ENCODE measurements around the gene THRAP3.

Gene THRAP3

DNA sequence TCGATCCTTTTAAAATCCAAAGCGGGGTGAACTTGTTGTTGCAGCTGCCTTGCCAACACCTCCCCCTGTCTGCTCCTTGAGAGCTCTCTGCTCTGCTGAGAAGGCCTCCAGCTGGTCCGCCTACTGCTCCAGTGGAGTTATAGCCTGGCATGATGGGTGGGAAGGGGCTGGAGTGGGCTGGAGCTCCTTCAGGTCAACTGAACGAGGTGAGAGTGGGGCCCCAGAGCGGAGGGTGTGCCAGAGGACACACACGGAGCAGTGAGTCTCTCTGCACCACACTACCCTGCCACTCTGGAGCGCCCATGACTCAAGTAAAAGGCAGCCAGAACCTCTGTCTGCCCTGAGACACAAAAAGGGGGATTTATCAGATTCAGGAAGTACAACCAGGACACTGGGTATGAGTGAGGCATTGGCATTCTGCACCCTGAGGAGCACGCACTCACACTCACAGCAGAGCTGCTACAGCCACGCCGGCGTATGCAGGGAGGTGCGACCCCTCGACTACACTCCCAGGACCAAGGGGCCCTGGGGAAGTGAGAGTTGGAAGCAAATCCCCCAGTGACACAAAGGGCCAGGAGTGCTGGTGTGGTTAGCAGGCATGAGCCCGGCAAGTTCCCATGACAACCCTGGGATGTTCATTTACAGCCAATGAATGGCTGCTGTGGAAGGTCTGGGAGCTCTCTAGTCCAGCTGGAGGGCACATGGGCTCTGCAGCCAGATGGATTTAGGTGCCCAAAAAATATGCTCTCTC, 127.2 kb downstream of the THRAP3 start:
- H3K9me3 Mint-ChIP-seq (ENCODE audit: low read depth) = no peaks in the 10 kb centered on the region
- H3K27me3 Mint-ChIP-seq = no peaks in the 10 kb centered on the region
- peak overlapping the region; percentile 38 for H3K4me3 Mint-ChIP-seq
- peak overlapping the region; percentile 72 for H3K27ac Mint-ChIP-seq
- peaks cover 24% of the 10 kb centered on the region for H3K4me1 Mint-ChIP-seq (ENCODE audit: low read depth)
- H3K36me3 Mint-ChIP-seq = peaks cover 8% of the 10 kb centered on the region

- Mint-ChIP-seq H3K27me3 (no peaks in the 10 kb centered on the region), H3K9me3 (ENCODE audit: low read depth) (no peaks in the 10 kb centered on the region), H3K4me1 (ENCODE audit: low read depth) (peaks cover 24% of the 10 kb centered on the region), H3K36me3 (peaks cover 8% of the 10 kb centered on the region), H3K4me3 (no peak overlapping the region), H3K27ac (no peak overlapping the region)
Observed at GRCh38 chr1:36352125-36352909, 128.1 kb downstream of the THRAP3 start.

GRCh38 chr1:36352910-36353878, 129.0 kb downstream of the THRAP3 start:
- Mint-ChIP-seq H3K4me3 (no peak overlapping the region), H3K27ac (no peak overlapping the region), H3K9me3 (ENCODE audit: low read depth) (no peaks in the 10 kb centered on the region), H3K4me1 (ENCODE audit: low read depth) (peaks cover 24% of the 10 kb centered on the region), H3K27me3 (no peaks in the 10 kb centered on the region), H3K36me3 (peaks cover 8% of the 10 kb centered on the region)

DNA sequence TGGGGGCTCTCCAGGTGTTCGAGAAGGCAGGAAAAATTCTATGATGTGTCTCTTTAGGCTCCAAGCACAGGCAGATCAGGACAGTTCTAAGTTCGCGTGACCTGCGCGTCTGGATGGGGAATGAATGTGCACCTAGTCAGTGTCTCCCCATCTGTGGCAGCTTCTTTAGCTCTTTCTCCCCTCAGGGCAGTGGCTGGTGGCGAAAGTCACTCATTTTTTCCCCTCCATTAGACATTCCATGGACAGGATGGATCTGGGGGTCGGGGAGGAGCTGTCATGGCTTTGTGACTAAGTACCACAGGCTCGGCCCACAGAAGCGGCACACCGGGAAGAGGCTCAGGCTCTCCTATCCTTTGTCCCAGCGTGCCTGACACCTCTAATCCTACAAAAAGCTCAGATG, 130.2 kb downstream of the THRAP3 start:
- no peaks in the 10 kb centered on the region for H3K27me3 Mint-ChIP-seq
- peaks cover 24% of the 10 kb centered on the region for H3K4me1 Mint-ChIP-seq (ENCODE audit: low read depth)
- H3K27ac Mint-ChIP-seq = no peak overlapping the region
- H3K4me3 Mint-ChIP-seq = no peak overlapping the region
- H3K9me3 Mint-ChIP-seq (ENCODE audit: low read depth) = no peaks in the 10 kb centered on the region
- H3K36me3 Mint-ChIP-seq = peaks cover 8% of the 10 kb centered on the region
